CD4-positive, CD25-positive, alpha-beta regulatory T cell (primary cell): Measurements from ENCODE around the gene ZIC1. TPM values are rescaled to one million over a fixed set of nuclear protein-coding genes. Genes with fewer than 3 reads are reported as not detected.

ENCODE experiments used
- ATAC-seq, 2 donors: fragments of 150-1000 bp; cut with Tn5 transposase; one replicate each; pipeline ENCODE4 v1.10.0; 2021; ENCODE audit warnings: low read depth in 2 of 2, moderate number of reproducible peaks in 2 of 2, moderate library complexity in 1 of 2
- DNase-seq, 3 donors: peaks; one replicate each; pipeline versions ENCODE4 v3.0.0 to v3.0.0-alpha.2; 2012 to 2022; ENCODE audit warnings: mixed read lengths in 1 of 3
- H3K27ac ChIP-seq: one replicate; pipeline ENCODE4 v1.7.0; 2013; ENCODE audit warnings: mild to moderate bottlenecking, low read length; ENCODE audit not compliant: insufficient read depth, poor library complexity, severe bottlenecking
- H3K27me3 ChIP-seq: one replicate; pipeline ENCODE4 v1.7.0; 2013; ENCODE audit warnings: low read length; ENCODE audit not compliant: control insufficient read depth, insufficient read depth
- H3K36me3 ChIP-seq: one replicate; pipeline ENCODE4 v1.7.0; 2013; ENCODE audit warnings: mild to moderate bottlenecking, low read length, moderate library complexity; ENCODE audit not compliant: control insufficient read depth, insufficient read depth
- H3K4me1 ChIP-seq: 2 replicates; pipeline ENCODE4 v1.7.0; 2013; ENCODE audit warnings: mild to moderate bottlenecking, low read length; ENCODE audit not compliant: insufficient read depth, control insufficient read depth, poor library complexity, severe bottlenecking
- H3K4me3 ChIP-seq: one replicate; pipeline ENCODE4 v1.7.0; 2013; ENCODE audit warnings: low read depth, mild to moderate bottlenecking, low read length, moderate library complexity
- H3K9me3 ChIP-seq, 2 experiments: 1 replicate in 1 of 2; 2 replicates in 1 of 2; pipeline ENCODE4 v1.7.0; 2013; ENCODE audit warnings: low read length in 2 of 2, mild to moderate bottlenecking in 1 of 2, moderate library complexity in 1 of 2; ENCODE audit not compliant: control insufficient read depth in 2 of 2
- H3K27ac Mint-ChIP-seq, 3 donors: one replicate each; pipeline ENCODE4 v1.8.0; 2020 to 2022; ENCODE audit warnings: mild to moderate bottlenecking in 3 of 3, mixed read lengths in 3 of 3, moderate library complexity in 2 of 3
- H3K27me3 Mint-ChIP-seq: one replicate; pipeline ENCODE4 v1.8.0; 2022; ENCODE audit warnings: mild to moderate bottlenecking, mixed read lengths
- H3K36me3 Mint-ChIP-seq: one replicate; pipeline ENCODE4 v1.8.0; 2020; ENCODE audit warnings: mixed read lengths
- H3K4me1 Mint-ChIP-seq, 4 donors: one replicate each; pipeline ENCODE4 v1.8.0; 2020 to 2022; ENCODE audit warnings: mixed read lengths in 4 of 4, mild to moderate bottlenecking in 1 of 4
- H3K4me3 Mint-ChIP-seq, 4 donors: one replicate each; pipeline ENCODE4 v1.8.0; 2020 to 2022; ENCODE audit warnings: mild to moderate bottlenecking in 4 of 4, mixed read lengths in 4 of 4, moderate library complexity in 3 of 4
- H3K9me3 Mint-ChIP-seq, 7 donors: one replicate each; pipeline ENCODE4 v1.8.0; 2020 to 2022; ENCODE audit warnings: mixed read lengths in 7 of 7, mild to moderate bottlenecking in 3 of 7, moderate library complexity in 2 of 7
- polyA plus RNA-seq, 4 donors: library from polyadenylated mRNA; unstranded; fragments of 300-500 nt; fragmentation: Illumina TruSeq; gene quantifications; one replicate each; pipeline ENCODE4 v1.2.3, GENCODE V29; 2021
- total RNA-seq: library from RNA; stranded (reverse); gene quantifications from one replicate; pipeline ENCODE4 v1.2.3, GENCODE V29; 2022

Gene ZIC1
- total and polyA plus RNA-seq, 5 donors from 2014 or later, result not detected

GRCh38 chr3:147404800-147405230, 4.3 kb upstream of the ZIC1 start:
- peaks cover 0 to 19% (median under 1%) of the 10 kb centered on the region in 4 donors for H3K4me1 Mint-ChIP-seq
- DNase-seq (no peak), ATAC-seq (no peak)
- peaks cover 0 to 27% (median 6%) of the 10 kb centered on the region in 7 donors for H3K9me3 Mint-ChIP-seq
- H3K27me3 ChIP-seq, result peaks cover 27% of the 10 kb centered on the region
- peaks cover 5% of the 10 kb centered on the region for H3K4me1 ChIP-seq
- peaks cover 4 to 23% of the 10 kb centered on the region in 2 experiments for H3K9me3 ChIP-seq
- no peaks in the 10 kb centered on the region for H3K36me3 ChIP-seq
- H3K4me3 ChIP-seq, result no peak overlapping the region
- no peak overlapping the region for H3K27ac Mint-ChIP-seq
- H3K27ac ChIP-seq, result no peak overlapping the region
- peaks cover 93% of the 10 kb centered on the region for H3K27me3 Mint-ChIP-seq
- no peak overlapping the region for H3K4me3 Mint-ChIP-seq
- no peaks in the 10 kb centered on the region for H3K36me3 Mint-ChIP-seq

- H3K4me3 ChIP-seq, result no peak overlapping the region
- H3K27me3 Mint-ChIP-seq, result peaks cover 89% of the 10 kb centered on the region
- no peak overlapping the region for H3K27ac ChIP-seq
- H3K4me3 Mint-ChIP-seq, result no peak overlapping the region
- DNase-seq (no peak), ATAC-seq (no peak)
- peaks cover 25% of the 10 kb centered on the region for H3K27me3 ChIP-seq
- H3K9me3 Mint-ChIP-seq, result peaks cover 0 to 27% (median 6%) of the 10 kb centered on the region in 7 donors
- no peak overlapping the region for H3K27ac Mint-ChIP-seq
- no peaks in the 10 kb centered on the region for H3K36me3 ChIP-seq
- H3K36me3 Mint-ChIP-seq, result no peaks in the 10 kb centered on the region
- H3K9me3 ChIP-seq, result peaks cover 4 to 23% of the 10 kb centered on the region in 2 experiments
- H3K4me1 Mint-ChIP-seq, result peaks cover 0 to 19% (median under 1%) of the 10 kb centered on the region in 4 donors
- H3K4me1 ChIP-seq, result peaks cover 11% of the 10 kb centered on the region
Observed at GRCh38 chr3:147405231-147406027, 3.7 kb upstream of the ZIC1 start.

- no peak within 1 kb of the TSS for H3K4me3 ChIP-seq
- ATAC-seq (no peak), DNase-seq (no peak)
- H3K36me3 ChIP-seq, result no peaks in the 10 kb centered on the region
- Mint-ChIP-seq H3K4me3 (peak within 1 kb of the TSS in 1 of 4 donors; percentile 22), H3K36me3 (no peaks in the 10 kb centered on the region), H3K9me3 (peaks cover 0 to 28% (median 6%) of the 10 kb centered on the region in 7 donors), H3K27me3 (peaks cover 88% of the 10 kb centered on the region), H3K27ac (no peak within 1 kb of the TSS), H3K4me1 (peaks cover 2 to 27% (median 4%) of the 10 kb centered on the region in 4 donors)
- H3K4me1 ChIP-seq, result peaks cover 19% of the 10 kb centered on the region
- H3K27ac ChIP-seq, result no peak within 1 kb of the TSS
- peaks cover 23% of the 10 kb centered on the region for H3K27me3 ChIP-seq
- peaks cover 5 to 23% of the 10 kb centered on the region in 2 experiments for H3K9me3 ChIP-seq
Observed at GRCh38 chr3:147406028-147406931, 2.9 kb upstream of the ZIC1 start, which contains the start of gene ZIC4. Gene ZIC4 (minus strand): TSS chr3:147406543. CDS start chr3:147402797, 3,746 bp downstream.

- Histone ChIP-seq H3K4me3 (no peak overlapping the region), H3K36me3 (no peaks in the 10 kb centered on the region), H3K27ac (no peak overlapping the region), H3K27me3 (peaks cover 24% of the 10 kb centered on the region), H3K9me3 (peaks cover 7 to 26% of the 10 kb centered on the region in 2 experiments), H3K4me1 (peaks cover 23% of the 10 kb centered on the region)
- Mint-ChIP-seq H3K9me3 (peaks cover 0 to 31% (median 7%) of the 10 kb centered on the region in 7 donors), H3K4me3 (peak overlapping the region in 1 of 4 donors; percentile 22), H3K27me3 (peaks cover 88% of the 10 kb centered on the region), H3K36me3 (no peaks in the 10 kb centered on the region), H3K4me1 (peaks cover 5 to 33% (median 9%) of the 10 kb centered on the region in 4 donors), H3K27ac (no peak overlapping the region)
- no peak for ATAC-seq
- DNase-seq, result no peak
Observed at GRCh38 chr3:147407114-147407497, 2.1 kb upstream of the ZIC1 start.

- Mint-ChIP-seq H3K27ac (no peak overlapping the region), H3K36me3 (no peaks in the 10 kb centered on the region), H3K27me3 (peaks cover 88% of the 10 kb centered on the region), H3K9me3 (peaks cover 0 to 36% (median 7%) of the 10 kb centered on the region in 7 donors), H3K4me3 (peak overlapping the region; percentile 25 to 65 (median 37)), H3K4me1 (peaks cover 5 to 38% (median 9%) of the 10 kb centered on the region in 4 donors)
- ATAC-seq (no peak), DNase-seq (no peak)
- Histone ChIP-seq H3K27ac (no peak overlapping the region), H3K27me3 (peaks cover 27% of the 10 kb centered on the region), H3K36me3 (no peaks in the 10 kb centered on the region), H3K4me1 (peaks cover 23% of the 10 kb centered on the region), H3K4me3 (no peak overlapping the region), H3K9me3 (peaks cover 7 to 26% of the 10 kb centered on the region in 2 experiments)
Observed at GRCh38 chr3:147407498-147408187, 1.5 kb upstream of the ZIC1 start.

GRCh38 chr3:147408188-147409100, 721 bp upstream of the ZIC1 start:
- Histone ChIP-seq H3K4me1 (peaks cover 29% of the 10 kb centered on the region), H3K9me3 (peaks cover 7 to 26% of the 10 kb centered on the region in 2 experiments), H3K4me3 (no peak overlapping the region), H3K27ac (no peak overlapping the region), H3K36me3 (no peaks in the 10 kb centered on the region), H3K27me3 (peaks cover 29% of the 10 kb centered on the region)
- peaks cover 6 to 44% (median 11%) of the 10 kb centered on the region in 4 donors for H3K4me1 Mint-ChIP-seq
- peaks cover 0 to 39% (median 9%) of the 10 kb centered on the region in 7 donors for H3K9me3 Mint-ChIP-seq
- H3K4me3 Mint-ChIP-seq, result peak overlapping the region; percentile 25 to 78 (median 49)
- H3K27ac Mint-ChIP-seq, result no peak overlapping the region
- ATAC-seq (no peak), DNase-seq (no peak)
- no peaks in the 10 kb centered on the region for H3K36me3 Mint-ChIP-seq
- H3K27me3 Mint-ChIP-seq, result peaks cover 88% of the 10 kb centered on the region
